ENCODE measurements around the gene TSKU. TPM values are rescaled to one million over a fixed set of nuclear protein-coding genes. Genes with fewer than 3 reads are reported as not detected.
"Not testable (repeated sequence)": the region's sequence is repeated elsewhere in the genome, so short reads cannot be mapped to it uniquely, and the experiment has no call there.

The TSKU gene
- 10 to 100 TPM in 3 of 6 experiments, 1 to 10 TPM in 3; 8.3 to 11.0 (median 10.1) TPM for total RNA-seq (2021; fragmentation: NEBNext Ultra II Directional; extraction: Animal tissue kit (Norgen Biotek cat#: 25700))
- long read RNA-seq, transcript TSKU-201 (2 exons, 2,712 nt): major isoform, 13 of 13 reads
- long read RNA-seq, partial matches to known transcripts: 0 of 13 reads
- long read RNA-seq, other reads (novel, unspliced or antisense): 0 of 13 reads

- Mint-ChIP-seq H3K27me3 (ENCODE audit: insufficient read depth) (peaks cover 20% of the 10 kb centered on the region), H3K9me3 (no peaks in the 10 kb centered on the region), H3K36me3 (ENCODE audit: low read depth) (no peaks in the 10 kb centered on the region), H3K27ac (peak within 1 kb of the TSS; percentile 71), H3K4me3 (peak within 1 kb of the TSS; percentile 88), H3K4me1 (ENCODE audit: low read depth) (peaks cover 31% of the 10 kb centered on the region)
- no peak for TF ChIP-seq CTCF (IDR thresholded peaks at IDR 0.05)
- no peak for DNase-seq
Measured at GRCh38 chr11:76783294-76783895, at the start of gene TSKU. TSKU (plus strand) TSS chr11:76783356; CDS start chr11:76795617, 12,261 bp downstream.

- TF ChIP-seq CTCF (IDR thresholded peaks at IDR 0.05): peak; percentile 79
- peaks cover 36% of the 10 kb centered on the region for H3K27me3 Mint-ChIP-seq (ENCODE audit: insufficient read depth)
Measured at GRCh38 chr11:76733906-76734305, 49.2 kb upstream of the TSKU start.

GRCh38 chr11:76734456-76735420, 48.4 kb upstream of the TSKU start:
- Mint-ChIP-seq H3K4me1 (ENCODE audit: low read depth) (no peaks in the 10 kb centered on the region), H3K9me3 (no peaks in the 10 kb centered on the region), H3K27ac (no peak overlapping the region), H3K27me3 (ENCODE audit: insufficient read depth) (peaks cover 30% of the 10 kb centered on the region), H3K4me3 (peak overlapping the region; percentile 21; the same call in 1 of the 2 replicates), H3K36me3 (ENCODE audit: low read depth) (no peaks in the 10 kb centered on the region)
- no peak for DNase-seq
- no peak for TF ChIP-seq CTCF (IDR thresholded peaks at IDR 0.05)

More at GRCh38 chr11:76733906-76734305, 49.2 kb upstream of the TSKU start:
- peak; percentile 66 for DNase-seq
- not testable (repeated sequence) for H3K36me3 Mint-ChIP-seq (ENCODE audit: low read depth); H3K4me3 Mint-ChIP-seq; H3K27ac Mint-ChIP-seq; H3K4me1 Mint-ChIP-seq (ENCODE audit: low read depth); H3K9me3 Mint-ChIP-seq

- no peaks in the 10 kb centered on the region for H3K4me1 Mint-ChIP-seq (ENCODE audit: low read depth)
- H3K4me3 Mint-ChIP-seq: no peak overlapping the region
- TF ChIP-seq CTCF (IDR thresholded peaks at IDR 0.05): no peak
- no peaks in the 10 kb centered on the region for H3K9me3 Mint-ChIP-seq
- no peaks in the 10 kb centered on the region for H3K36me3 Mint-ChIP-seq (ENCODE audit: low read depth)
- no peak for DNase-seq
- H3K27ac Mint-ChIP-seq: no peak overlapping the region
- peaks cover 21% of the 10 kb centered on the region for H3K27me3 Mint-ChIP-seq (ENCODE audit: insufficient read depth)
Measured at GRCh38 chr11:76735841-76736240, 47.3 kb upstream of the TSKU start.

GRCh38 chr11:76736266-76736665, 46.9 kb upstream of the TSKU start:
- Mint-ChIP-seq H3K36me3 (ENCODE audit: low read depth) (no peaks in the 10 kb centered on the region), H3K4me3 (no peak overlapping the region), H3K27ac (no peak overlapping the region), H3K9me3 (no peaks in the 10 kb centered on the region), H3K27me3 (ENCODE audit: insufficient read depth) (peaks cover 20% of the 10 kb centered on the region), H3K4me1 (ENCODE audit: low read depth) (no peaks in the 10 kb centered on the region)
- TF ChIP-seq CTCF (IDR thresholded peaks at IDR 0.05): no peak
- no peak for DNase-seq

Measured in HFFc6 (cell line).